Limb (tissue), 2 donors: ENCODE measurements around the gene ERAP2.

Experiments
- DNase-seq, 2 donors: peaks; one replicate each; pipeline ENCODE4 v3.0.0-alpha.2; 2016; ENCODE audit errors: extremely low spot score in 2 of 2

Gene ERAP2

DNA sequence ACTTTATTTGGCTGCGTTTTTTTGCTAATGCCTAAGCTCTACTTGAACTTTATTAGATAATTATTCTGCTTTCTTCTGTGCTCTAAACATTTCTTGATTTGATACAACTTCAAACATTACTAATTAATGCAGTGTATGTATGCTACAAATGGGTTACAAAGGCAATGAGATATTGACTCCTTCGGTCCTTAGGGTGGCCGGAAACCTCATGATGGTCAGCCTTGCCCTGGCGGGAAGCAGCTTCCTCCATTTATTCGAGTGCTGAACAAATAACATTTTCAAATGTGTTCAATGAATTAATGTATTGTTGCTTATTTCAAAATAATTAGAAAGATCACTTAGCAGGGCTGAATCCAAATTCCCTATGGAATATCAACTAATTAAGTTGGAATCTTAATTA is 55.7 kb downstream of the ERAP2 start:
- no peak for DNase-seq

- DNase-seq = no peak
Observed at GRCh38 chr5:96933764-96934707, 57.7 kb downstream of the ERAP2 start.

DNA sequence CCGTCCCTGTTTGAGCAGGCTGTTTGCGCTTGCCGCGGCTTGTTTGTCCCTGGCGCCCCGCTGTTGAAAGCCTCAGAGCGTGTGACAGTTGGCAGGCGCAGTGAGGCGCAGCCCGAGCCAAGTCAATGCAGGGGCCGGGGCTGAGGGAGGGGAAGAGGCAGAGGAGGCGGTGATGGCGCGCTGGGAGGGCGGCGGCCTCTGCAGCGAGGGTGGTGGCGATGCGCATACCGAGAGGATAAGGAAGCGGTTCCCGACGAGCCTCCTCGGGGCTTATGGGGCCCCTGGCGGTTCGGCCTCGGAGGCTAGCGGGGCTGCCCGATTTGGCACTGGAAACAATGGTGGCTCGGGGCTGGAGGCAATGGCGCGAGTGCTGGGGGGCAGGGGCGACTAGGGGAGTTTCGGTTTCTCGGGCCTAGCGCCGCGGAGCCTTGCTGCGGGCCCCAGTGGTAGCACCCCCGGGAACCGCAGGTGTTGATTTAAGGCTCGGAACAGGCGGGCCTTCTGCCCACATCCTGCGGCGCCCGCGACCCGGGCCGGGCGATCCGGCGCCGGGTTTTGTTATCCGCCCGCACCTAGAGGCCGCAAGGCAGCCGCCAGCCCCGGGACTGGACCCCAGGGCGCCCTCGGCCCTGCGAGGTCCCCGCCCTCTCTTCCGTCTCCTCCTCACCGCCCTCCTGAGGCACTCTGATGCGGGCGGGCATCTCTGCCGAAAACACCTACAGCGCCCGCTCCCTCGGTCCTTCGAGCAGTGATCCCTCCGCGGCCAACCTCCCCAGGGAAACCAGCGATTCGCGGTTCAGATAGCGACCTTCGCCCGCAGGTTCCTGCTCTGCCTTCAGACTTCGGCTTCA is 58.6 kb downstream of the ERAP2 start:
- peak; percentile 88 to 94 for DNase-seq

GRCh38 chr5:96935559-96936430 is 59.5 kb downstream of the ERAP2 start, which contains the start of gene LNPEP:
LNPEP (plus strand) TSS chr5:96936080; CDS start chr5:96936156, 76 bp downstream.
- peak; percentile 96 to 97 for DNase-seq

GRCh38 chr5:96936431-96937320 is 60.4 kb downstream of the ERAP2 start:
- DNase-seq = no peak

DNA sequence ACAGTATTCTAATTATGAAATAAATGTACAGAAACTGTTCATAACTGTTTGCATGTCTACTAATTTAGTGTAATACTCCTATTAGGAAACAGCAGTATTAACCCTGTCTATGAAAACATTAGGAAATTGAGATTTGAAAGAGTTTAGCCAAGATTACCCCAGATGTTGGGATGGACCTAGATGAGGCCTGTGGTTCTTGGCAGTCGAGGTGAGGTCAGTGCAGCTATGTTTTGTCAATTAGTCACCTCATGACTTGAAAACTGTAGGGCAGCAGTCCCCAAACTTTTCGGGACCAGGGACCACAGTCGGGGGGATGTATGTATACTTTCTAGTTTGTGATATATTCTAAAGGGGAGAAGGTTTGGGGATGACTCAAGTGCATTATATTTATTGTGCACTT is 64.3 kb downstream of the ERAP2 start:
- DNase-seq = no peak

- DNase-seq = no peak
Observed at GRCh38 chr5:96941140-96941539, 64.8 kb downstream of the ERAP2 start.

DNA sequence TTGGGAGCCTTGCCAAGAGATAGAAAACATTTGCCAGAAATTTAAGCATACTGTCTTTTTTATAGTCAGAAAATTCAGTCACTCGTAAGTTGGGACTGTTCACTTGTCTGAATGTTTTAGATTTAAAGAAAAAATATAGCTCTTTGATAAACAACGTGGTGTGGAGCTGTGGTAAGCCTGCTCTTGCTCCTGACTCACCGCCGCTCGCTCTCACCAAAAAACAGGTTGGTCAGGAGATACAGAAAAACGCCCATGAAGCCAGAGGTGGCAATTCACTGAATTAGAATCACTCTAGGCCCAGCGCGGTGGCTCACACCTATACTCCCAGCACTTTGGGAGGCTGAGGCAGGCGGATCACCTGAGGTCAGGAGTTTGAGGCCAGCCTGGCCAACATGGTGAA is 65.8 kb downstream of the ERAP2 start:
- DNase-seq = no peak

GRCh38 chr5:96942911-96943310 is 66.6 kb downstream of the ERAP2 start:
- no peak for DNase-seq

GRCh38 chr5:96943799-96944198 is 67.5 kb downstream of the ERAP2 start:
- no peak for DNase-seq

DNA sequence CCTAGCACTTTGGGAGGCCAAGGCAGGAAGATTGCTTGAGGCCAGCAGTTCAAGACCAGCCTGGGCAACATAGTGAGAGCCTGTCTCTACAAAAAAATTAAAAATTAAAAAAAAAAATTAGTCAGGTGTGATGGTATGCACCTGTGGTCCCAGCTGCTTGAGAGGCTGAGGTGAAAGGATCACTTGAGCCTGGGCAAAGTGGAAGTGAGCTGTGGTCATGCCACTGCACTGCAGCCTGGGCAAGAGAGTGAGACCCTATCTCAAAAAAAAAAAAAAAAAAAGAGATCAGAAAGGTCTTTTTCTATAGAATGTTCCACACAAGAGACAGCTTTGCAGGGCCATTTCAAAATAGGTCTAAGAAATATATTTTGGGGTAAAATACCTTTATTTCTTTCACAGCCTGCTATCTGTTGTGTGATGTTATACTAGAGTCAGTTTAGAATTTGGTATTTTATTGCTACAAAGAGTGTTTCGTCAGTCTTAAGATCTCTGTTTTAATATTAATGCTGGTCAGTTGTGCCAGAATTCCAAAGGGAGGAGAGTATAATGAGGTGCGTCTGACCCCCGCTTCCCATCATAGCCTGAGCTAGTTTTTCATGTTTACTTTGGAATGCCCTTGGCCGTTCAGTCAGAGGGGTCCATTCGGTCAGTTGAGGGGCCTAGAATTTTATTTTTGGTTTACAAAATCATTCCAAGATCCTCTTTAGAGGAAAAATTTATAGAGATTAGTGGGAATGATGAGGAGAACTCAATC is 69.0 kb downstream of the ERAP2 start:
- DNase-seq = no peak

- no peak for DNase-seq
Observed at GRCh38 chr5:96946381-96946780, 70.1 kb downstream of the ERAP2 start.

DNA sequence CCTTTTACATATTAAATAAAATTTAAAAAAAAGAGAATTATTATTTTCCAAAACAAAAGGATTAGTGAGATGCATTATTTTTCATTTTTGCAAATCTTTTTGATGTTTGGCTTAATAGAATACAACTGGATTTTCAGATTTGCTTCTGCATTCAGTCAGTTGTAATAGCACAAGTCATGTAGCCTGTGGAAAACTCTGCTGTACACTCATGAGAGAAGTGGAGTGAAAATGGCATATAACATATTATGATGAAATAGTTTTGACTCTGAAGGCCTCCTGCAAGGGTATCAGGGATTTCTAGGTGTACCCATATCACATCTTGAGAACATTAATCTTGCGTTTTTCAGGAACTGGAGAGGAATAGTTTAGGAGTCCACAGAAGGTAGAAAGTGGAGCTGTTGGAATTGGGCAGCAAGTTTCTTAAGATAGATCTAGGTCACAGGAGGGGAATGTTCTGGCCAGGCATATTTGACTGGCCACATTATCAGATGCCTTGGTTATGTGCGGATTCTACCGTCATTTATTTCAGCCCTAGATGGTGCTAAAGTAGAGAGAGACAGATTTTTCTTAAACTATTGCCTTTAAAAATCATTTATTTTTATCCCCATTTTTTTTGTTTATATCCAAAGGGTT is 75.9 kb downstream of the ERAP2 start:
- no peak for DNase-seq

GRCh38 chr5:96952974-96953730 is 76.9 kb downstream of the ERAP2 start:
- no peak for DNase-seq

DNA sequence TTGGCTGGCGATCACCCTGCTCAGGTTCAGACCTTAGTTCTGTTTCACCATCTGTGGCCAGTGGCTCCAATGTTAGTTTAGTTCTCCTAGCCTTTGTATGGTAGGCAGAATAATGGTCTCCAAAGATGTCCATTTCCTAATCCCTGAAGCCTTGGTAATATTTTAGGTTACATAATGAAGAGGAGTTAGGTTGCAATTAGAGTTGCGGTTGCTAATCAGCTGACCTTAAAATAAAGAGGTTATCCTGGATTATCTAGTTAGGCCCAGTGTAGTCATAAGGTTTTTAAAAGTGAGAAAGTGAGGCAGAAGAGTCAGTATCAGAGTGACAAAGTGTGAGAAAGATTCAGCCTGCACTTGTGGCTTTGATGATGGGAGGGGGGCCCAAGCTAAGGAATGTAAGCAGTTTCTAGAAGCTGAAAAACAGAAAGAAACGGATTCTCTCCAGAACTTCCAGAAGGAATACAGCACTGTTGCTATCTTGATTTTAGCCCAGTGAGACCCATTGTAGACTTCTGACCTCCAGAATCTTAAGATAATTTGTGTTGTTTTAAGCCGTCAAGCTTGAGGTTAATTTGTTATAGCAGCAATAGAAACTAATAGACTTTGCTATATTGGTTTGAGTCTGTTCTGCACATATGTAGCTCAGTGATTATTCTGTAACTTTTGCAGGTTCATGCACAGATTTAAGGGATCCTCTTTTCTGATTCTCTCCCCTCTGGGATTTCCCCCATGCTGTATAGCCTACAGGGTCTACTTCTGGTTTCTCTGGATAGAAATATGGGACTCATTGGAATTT is 81.2 kb downstream of the ERAP2 start:
- no peak for DNase-seq

GRCh38 chr5:96958977-96959376 is 82.7 kb downstream of the ERAP2 start:
- no peak for DNase-seq

DNA sequence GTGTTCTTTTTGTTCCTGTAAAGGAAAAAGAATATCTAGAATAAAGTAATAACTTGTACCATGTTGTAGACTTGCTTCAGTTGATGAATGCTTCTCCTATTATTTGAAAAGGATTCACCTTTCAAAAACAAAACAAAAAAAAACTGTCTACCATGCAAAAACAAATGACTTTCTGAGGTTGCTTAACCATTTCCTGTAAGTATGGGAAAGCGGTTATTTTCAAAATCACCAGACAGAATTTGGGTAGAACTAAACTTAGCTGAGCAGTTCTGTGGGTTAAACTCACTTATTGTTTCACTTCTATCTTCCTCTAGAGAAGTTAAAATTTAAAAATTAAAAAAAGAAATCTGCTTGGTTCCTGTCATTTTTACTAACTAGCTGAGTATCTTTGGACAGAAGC is 84.8 kb downstream of the ERAP2 start:
- no peak for DNase-seq
